Measurements from ENCODE around the gene SMTNL1.

The SMTNL1 gene

GRCh38 chr11:57544566-57544965, 7.2 kb downstream of the SMTNL1 start:
- DNase-seq (ENCODE audit: low read depth), result no peak

GRCh38 chr11:57545883-57546282, 8.5 kb downstream of the SMTNL1 start:
- no peak for DNase-seq (ENCODE audit: low read depth)

GRCh38 chr11:57546451-57546850, 9.1 kb downstream of the SMTNL1 start:
- DNase-seq (ENCODE audit: low read depth), result no peak

- peak; percentile 21 for DNase-seq (ENCODE audit: low read depth)
Measured at GRCh38 chr11:57546869-57547475, 9.6 kb downstream of the SMTNL1 start.

GRCh38 chr11:57547854-57548377, 10.5 kb downstream of the SMTNL1 start:
- no peak for DNase-seq (ENCODE audit: low read depth)

GRCh38 chr11:57549983-57550382, 12.6 kb downstream of the SMTNL1 start:
- no peak for DNase-seq (ENCODE audit: low read depth)

- no peak for DNase-seq (ENCODE audit: low read depth)
Measured at GRCh38 chr11:57551941-57552340, 14.5 kb downstream of the SMTNL1 start.

- no peak for DNase-seq (ENCODE audit: low read depth)
Measured at GRCh38 chr11:57552479-57552878, 15.1 kb downstream of the SMTNL1 start.

GRCh38 chr11:57555393-57555792, 18.0 kb downstream of the SMTNL1 start:
- DNase-seq (ENCODE audit: low read depth), result no peak

GRCh38 chr11:57556041-57556440, 18.6 kb downstream of the SMTNL1 start:
- no peak for DNase-seq (ENCODE audit: low read depth)

GRCh38 chr11:57560146-57560545, 22.8 kb downstream of the SMTNL1 start:
- no peak for DNase-seq (ENCODE audit: low read depth)

GRCh38 chr11:57562596-57562995, 25.2 kb downstream of the SMTNL1 start:
- no peak for DNase-seq (ENCODE audit: low read depth)

GRCh38 chr11:57566005-57566904, 28.9 kb downstream of the SMTNL1 start:
- peak; percentile 44 for DNase-seq (ENCODE audit: low read depth)

GRCh38 chr11:57566905-57567514, 29.6 kb downstream of the SMTNL1 start:
- DNase-seq (ENCODE audit: low read depth), result no peak

- DNase-seq (ENCODE audit: low read depth), result peak; percentile 14
Measured at GRCh38 chr11:57567515-57568329, 30.3 kb downstream of the SMTNL1 start, which contains the start of gene UBE2L6. Gene UBE2L6 (minus strand): TSS chr11:57567672. CDS start chr11:57567611, 61 bp downstream.

GRCh38 chr11:57568330-57568766, 31.0 kb downstream of the SMTNL1 start:
- DNase-seq (ENCODE audit: low read depth), result peak; percentile 63

GRCh38 chr11:57571606-57572005, 34.2 kb downstream of the SMTNL1 start:
- no peak for DNase-seq (ENCODE audit: low read depth)

- no peak for DNase-seq (ENCODE audit: low read depth)
Measured at GRCh38 chr11:57574061-57574460, 36.7 kb downstream of the SMTNL1 start.

- no peak for DNase-seq (ENCODE audit: low read depth)
Measured at GRCh38 chr11:57584341-57584740, 46.9 kb downstream of the SMTNL1 start.

- no peak for DNase-seq (ENCODE audit: low read depth)
Measured at GRCh38 chr11:57585301-57585700, 47.9 kb downstream of the SMTNL1 start.

GRCh38 chr11:57586711-57587245, 49.4 kb downstream of the SMTNL1 start:
- DNase-seq (ENCODE audit: low read depth), result no peak

All from fibroblast of gingiva (primary cell).